ENCODE results near the gene CLDN6. TPM values are rescaled to one million over a fixed set of nuclear protein-coding genes. Genes with fewer than 3 reads are reported as not detected.
A peak's percentile ranks its signal among the peaks of the same experiment; 100 is the strongest.

CLDN6 gene
- total and polyA plus RNA-seq, 2 of the 13 experiments (the other 11 are each of a cell fraction or from before 2014, with no cell fraction given): 5.9 to 7.6 TPM

DNA sequence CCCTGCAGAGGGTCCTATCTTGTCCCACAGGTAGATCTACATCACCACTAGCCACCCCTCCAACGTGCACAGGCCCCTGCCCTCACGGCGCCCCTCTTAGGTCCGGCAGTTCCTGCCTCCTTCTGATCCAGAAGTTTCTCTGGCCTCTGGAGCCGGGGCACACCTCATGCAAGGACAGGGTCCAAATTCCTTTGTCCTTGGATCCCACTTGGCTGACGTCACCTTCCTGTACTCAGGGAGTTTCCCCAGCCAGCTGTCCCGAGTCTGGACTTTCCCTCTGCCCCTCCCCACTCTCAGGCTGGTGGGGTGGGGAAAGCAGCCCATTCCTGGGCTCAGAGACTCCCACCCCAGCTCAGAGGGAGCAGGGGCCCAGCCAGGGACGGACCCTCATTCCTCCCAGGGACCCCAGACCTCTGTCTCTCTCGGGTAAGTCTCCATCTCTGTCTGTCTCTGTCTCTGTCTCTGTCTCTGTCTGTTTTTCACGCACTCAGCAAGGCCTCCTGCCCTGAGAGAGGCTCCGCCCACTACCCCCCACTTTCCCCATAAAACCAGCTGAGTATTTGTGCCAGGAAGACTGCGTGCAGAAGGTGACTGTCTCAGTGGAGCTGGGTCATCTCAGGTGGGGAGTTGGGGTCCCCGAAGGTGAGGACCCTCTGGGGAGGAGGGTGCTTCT lies 47.2 kb upstream of the CLDN6 start, which contains the start of gene IL32 (continued):
- no peak for TF ChIP-seq NRL (CRISPR knock-in tag; IDR thresholded peaks at IDR 0.05; ENCODE audit: borderline replicate concordance)
- TF ChIP-seq KDM2A (CRISPR knock-in tag; IDR thresholded peaks at IDR 0.05; ENCODE audit: borderline replicate concordance, low read depth): peak; percentile 65
- no peak for TF ChIP-seq ZNF577 (CRISPR knock-in tag; IDR thresholded peaks at IDR 0.05; ENCODE audit: borderline replicate concordance, low read depth)
- peak; percentile 36 for TF ChIP-seq ZEB1 (IDR thresholded peaks at IDR 0.05; ENCODE audit: insufficient replicate concordance, low read depth)
- no peak for TF ChIP-seq TOE1 (CRISPR knock-in tag; IDR thresholded peaks at IDR 0.05)
- peak; percentile 35; the same call in 1 of the 2 replicates for TF ChIP-seq THAP11 (CRISPR knock-in tag; IDR thresholded peaks at IDR 0.05)
- TF ChIP-seq, protein P1, sequence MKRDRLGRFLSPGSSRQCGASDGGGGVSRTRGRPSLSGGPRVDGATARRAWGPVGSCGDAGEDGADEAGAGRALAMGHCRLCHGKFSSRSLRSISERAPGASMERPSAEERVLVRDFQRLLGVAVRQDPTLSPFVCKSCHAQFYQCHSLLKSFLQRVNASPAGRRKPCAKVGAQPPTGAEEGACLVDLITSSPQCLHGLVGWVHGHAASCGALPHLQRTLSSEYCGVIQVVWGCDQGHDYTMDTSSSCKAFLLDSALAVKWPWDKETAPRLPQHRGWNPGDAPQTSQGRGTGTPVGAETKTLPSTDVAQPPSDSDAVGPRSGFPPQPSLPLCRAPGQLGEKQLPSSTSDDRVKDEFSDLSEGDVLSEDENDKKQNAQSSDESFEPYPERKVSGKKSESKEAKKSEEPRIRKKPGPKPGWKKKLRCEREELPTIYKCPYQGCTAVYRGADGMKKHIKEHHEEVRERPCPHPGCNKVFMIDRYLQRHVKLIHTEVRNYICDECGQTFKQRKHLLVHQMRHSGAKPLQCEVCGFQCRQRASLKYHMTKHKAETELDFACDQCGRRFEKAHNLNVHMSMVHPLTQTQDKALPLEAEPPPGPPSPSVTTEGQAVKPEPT (CRISPR knock-in tag; IDR thresholded peaks at IDR 0.05; ENCODE audit: low read depth): no peak; the same call in 1 of the 2 replicates
- TF ChIP-seq FOXC1 (CRISPR knock-in tag; IDR thresholded peaks at IDR 0.05; ENCODE audit: borderline replicate concordance): 0 out of 2 replicates have a peak, but pooled peaks have one; percentile 61
- no peak for TF ChIP-seq PPARG (CRISPR knock-in tag; conservative IDR thresholded peaks at IDR 0.05)
- TF ChIP-seq, protein P2, sequence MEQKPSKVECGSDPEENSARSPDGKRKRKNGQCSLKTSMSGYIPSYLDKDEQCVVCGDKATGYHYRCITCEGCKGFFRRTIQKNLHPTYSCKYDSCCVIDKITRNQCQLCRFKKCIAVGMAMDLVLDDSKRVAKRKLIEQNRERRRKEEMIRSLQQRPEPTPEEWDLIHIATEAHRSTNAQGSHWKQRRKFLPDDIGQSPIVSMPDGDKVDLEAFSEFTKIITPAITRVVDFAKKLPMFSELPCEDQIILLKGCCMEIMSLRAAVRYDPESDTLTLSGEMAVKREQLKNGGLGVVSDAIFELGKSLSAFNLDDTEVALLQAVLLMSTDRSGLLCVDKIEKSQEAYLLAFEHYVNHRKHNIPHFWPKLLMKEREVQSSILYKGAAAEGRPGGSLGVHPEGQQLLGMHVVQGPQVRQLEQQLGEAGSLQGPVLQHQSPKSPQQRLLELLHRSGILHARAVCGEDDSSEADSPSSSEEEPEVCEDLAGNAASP (CRISPR knock-in tag; IDR thresholded peaks at IDR 0.05; ENCODE audit: borderline replicate concordance): peak; percentile 93
- no peak for TF ChIP-seq ZNF75D (CRISPR knock-in tag; IDR thresholded peaks at IDR 0.05; ENCODE audit: borderline replicate concordance)
- TF ChIP-seq, protein P3, sequence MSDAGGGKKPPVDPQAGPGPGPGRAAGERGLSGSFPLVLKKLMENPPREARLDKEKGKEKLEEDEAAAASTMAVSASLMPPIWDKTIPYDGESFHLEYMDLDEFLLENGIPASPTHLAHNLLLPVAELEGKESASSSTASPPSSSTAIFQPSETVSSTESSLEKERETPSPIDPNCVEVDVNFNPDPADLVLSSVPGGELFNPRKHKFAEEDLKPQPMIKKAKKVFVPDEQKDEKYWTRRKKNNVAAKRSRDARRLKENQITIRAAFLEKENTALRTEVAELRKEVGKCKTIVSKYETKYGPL (CRISPR knock-in tag; IDR thresholded peaks at IDR 0.05): no peak
- TF ChIP-seq ZNF207 (IDR thresholded peaks at IDR 0.05; ENCODE audit: borderline replicate concordance): no peak
- TF ChIP-seq ZBTB38 (CRISPR knock-in tag; IDR thresholded peaks at IDR 0.05): 0 out of 2 replicates have a peak, but pooled peaks have one; percentile 41
- peak; percentile 72 for TF ChIP-seq POLR2AphosphoS5 (IDR thresholded peaks at IDR 0.05; ENCODE audit: low read depth, low read length)
- no peak for TF ChIP-seq ZNF678 (CRISPR knock-in tag; IDR thresholded peaks at IDR 0.05)
- TF ChIP-seq MAFF (IDR thresholded peaks at IDR 0.05; ENCODE audit: low read depth, low read length): 0 out of 2 replicates have a peak, but pooled peaks have one; percentile 23
- TF ChIP-seq ZBTB7B (CRISPR knock-in tag; IDR thresholded peaks at IDR 0.05): peak; percentile 73
- TF ChIP-seq, protein P4, sequence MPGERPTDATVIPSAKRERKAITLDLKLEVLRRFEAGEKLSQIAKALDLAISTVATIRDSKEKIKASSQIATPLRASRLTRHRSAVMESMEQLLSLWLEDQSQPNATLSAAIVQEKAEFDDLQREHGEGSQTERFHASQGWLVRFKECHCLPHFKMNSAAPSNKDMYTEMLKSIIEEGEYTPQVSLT (CRISPR knock-in tag; IDR thresholded peaks at IDR 0.05; ENCODE audit: borderline replicate concordance, low read depth): no peak
- TF ChIP-seq ATF7 (IDR thresholded peaks at IDR 0.05): peak; percentile 97
- peak; percentile 99 for TF ChIP-seq ATF7 (CRISPR knock-in tag; IDR thresholded peaks at IDR 0.05)
- TF ChIP-seq YEATS4 (CRISPR knock-in tag; IDR thresholded peaks at IDR 0.05; ENCODE audit: borderline replicate concordance): peak; percentile 57
- TF ChIP-seq ERF (CRISPR knock-in tag; IDR thresholded peaks at IDR 0.05): peak; percentile 83
- TF ChIP-seq ZNF451 (CRISPR knock-in tag; IDR thresholded peaks at IDR 0.05): no peak
- TF ChIP-seq, protein P5, sequence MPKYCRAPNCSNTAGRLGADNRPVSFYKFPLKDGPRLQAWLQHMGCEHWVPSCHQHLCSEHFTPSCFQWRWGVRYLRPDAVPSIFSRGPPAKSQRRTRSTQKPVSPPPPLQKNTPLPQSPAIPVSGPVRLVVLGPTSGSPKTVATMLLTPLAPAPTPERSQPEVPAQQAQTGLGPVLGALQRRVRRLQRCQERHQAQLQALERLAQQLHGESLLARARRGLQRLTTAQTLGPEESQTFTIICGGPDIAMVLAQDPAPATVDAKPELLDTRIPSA (CRISPR knock-in tag; IDR thresholded peaks at IDR 0.05; ENCODE audit: borderline replicate concordance): no peak
- TF ChIP-seq MEIS2 (CRISPR knock-in tag; IDR thresholded peaks at IDR 0.05): 0 out of 2 replicates have a peak, but pooled peaks have one; percentile 33
- TF ChIP-seq MTF1 (CRISPR knock-in tag; IDR thresholded peaks at IDR 0.05): no peak
